Measurements from ENCODE around the gene KIAA0232.
"Not testable (repeated sequence)": the region's sequence is repeated elsewhere in the genome, so short reads cannot be mapped to it uniquely, and the experiment has no call there.

KIAA0232 gene

DNA sequence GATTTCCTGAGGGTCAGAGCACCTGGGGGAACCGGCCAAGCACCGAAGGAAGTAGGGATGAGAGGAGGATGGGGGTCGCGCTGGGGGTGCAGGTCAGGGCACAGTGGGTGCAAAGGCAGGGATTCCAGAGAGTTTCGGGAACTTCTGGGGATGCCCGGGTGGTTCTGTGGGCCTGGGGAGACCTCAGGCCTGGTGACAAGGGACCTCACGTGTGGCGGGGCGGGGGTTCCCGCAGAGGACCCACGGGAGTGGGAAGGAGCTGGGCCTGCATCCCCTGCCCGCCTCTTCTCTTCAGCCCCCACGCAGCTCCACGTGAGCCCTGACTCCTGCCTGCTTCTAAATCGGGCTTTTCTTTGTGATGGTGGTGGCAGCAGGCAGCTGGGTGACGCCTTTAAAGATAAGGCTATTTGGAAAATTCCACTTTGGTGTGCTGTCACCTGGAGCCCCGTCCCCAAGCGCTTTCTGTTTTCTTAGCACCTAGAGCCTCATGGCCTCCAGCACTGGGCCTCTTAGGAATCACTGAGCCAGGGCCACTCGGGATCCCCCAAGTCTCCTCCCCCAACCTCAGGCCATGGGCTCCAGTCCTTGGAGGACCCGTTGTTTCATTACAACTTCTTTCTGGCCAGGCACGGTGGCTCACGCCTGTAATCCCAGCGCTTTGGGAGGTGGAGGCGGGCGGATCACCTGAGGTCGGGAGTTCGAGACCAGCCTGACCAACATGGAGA lies 120.0 kb downstream of the KIAA0232 start:
- no peak for FAIRE-seq
- no peak for TF ChIP-seq TAF1 (IDR thresholded peaks at IDR 0.05; ENCODE audit: borderline replicate concordance, low read depth, low read length)
- TF ChIP-seq POLR2AphosphoS5 (IDR thresholded peaks at IDR 0.05; ENCODE audit: low read depth, low read length), result no peak

DNA sequence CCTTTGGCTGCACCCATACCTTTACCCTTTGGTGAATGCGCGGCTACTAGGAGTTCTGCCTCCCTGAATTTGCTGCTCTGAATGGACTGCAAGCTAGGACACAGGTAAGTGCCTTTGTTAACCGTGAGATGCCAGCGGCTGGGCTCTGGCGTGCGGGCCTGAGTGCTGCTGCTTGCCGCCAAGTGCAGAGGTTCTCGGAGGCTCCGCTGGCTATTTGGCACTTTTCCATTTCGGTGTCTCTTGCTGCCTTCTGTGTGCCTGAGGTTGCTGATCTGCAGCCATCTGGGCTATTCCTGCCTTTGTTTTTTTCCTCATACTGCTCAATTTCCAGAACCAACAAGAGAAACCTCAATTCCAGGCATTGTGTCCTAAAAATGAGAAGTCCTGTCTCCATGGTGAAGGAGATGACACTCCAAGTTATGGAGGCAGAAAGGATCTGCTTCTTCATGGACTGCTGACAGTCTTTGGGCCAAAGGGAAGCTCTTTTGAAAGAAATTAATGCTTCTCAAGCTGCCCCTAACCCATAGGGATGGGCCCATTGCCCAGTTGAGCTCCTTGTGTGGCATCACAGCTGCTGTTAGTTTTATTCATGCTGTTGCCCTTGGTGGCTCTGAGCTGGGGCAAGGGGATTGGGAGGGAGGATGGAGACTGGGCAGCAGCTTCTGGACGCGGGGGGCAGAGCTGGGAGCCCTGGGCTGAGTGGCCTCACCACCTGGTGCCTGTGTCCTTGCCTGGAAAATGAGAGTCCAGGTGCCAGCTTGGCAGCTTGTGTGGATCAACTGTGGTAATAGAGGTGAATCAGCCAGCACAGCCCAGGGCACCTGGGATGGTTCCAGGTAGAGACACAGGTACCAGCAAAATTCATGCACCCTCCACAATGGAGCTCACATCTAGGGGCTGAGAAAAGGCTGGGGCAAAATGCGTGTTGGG lies 123.3 kb downstream of the KIAA0232 start:
- TF ChIP-seq TAF1 (IDR thresholded peaks at IDR 0.05; ENCODE audit: borderline replicate concordance, low read depth, low read length), result no peak
- TF ChIP-seq POLR2A (IDR thresholded peaks at IDR 0.05; ENCODE audit: low read depth, low read length), result no peak
- TF ChIP-seq POLR2AphosphoS5 (IDR thresholded peaks at IDR 0.05; ENCODE audit: low read depth, low read length), result no peak
- DNase-seq (ENCODE audit: insufficient read length) (no peak), FAIRE-seq (no peak)

More for the DNA sequence above, 120.0 kb downstream of the KIAA0232 start:
- no peak for DNase-seq (ENCODE audit: insufficient read length)

DNA sequence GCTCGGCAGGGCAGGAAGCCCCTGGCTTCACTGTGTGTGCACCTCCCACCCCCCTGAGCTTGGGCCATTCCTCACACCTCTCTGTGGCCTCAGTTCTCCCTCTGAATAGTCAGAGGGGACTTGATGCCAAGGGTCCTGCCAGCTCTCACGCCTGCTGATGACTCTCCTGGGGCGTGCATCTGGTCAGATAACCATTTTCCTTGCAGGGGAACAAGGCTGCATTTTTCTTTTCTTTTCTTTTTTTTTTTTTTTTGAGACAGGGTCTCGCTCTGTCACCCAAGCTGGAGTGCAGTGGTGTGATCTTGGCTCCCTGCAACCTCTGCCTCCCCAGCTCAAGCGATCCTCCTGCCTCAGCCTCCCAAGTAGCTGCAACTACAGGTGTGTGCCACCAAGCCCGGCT lies 124.0 kb downstream of the KIAA0232 start:
- DNase-seq (ENCODE audit: insufficient read length); FAIRE-seq: not testable (repeated sequence)

DNA sequence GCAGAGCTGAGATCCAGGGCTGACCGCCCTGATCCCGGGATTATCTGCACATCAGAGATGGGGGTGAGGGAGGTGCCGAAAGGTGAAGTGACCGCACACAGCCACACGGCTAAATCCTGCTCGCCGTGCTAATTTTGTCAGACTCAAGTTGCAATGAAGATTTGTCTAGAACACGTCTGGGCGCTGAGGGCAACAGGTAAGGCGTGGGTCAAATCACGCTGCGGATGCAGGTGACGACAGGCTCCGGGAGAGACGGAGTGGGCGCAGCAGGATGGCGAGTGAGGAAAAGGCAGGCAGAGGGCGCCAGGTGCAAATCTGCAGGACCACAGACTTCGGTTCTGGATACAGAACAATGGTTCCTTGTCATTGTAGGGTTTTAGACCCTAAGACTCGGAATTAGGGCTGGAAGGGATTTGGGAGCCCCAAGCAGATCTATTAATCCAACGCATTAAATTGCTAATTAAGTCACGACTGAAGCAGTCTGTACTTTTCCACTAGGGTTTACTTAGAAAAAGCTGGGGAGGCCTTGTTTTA lies 125.2 kb downstream of the KIAA0232 start:
- DNase-seq (ENCODE audit: insufficient read length) (no peak), FAIRE-seq (no peak)
- TF ChIP-seq POLR2AphosphoS5 (IDR thresholded peaks at IDR 0.05; ENCODE audit: low read depth, low read length), result no peak
- TF ChIP-seq TAF1 (IDR thresholded peaks at IDR 0.05; ENCODE audit: borderline replicate concordance, low read depth, low read length), result no peak
- no peak for TF ChIP-seq POLR2A (IDR thresholded peaks at IDR 0.05; ENCODE audit: low read depth, low read length)

DNA sequence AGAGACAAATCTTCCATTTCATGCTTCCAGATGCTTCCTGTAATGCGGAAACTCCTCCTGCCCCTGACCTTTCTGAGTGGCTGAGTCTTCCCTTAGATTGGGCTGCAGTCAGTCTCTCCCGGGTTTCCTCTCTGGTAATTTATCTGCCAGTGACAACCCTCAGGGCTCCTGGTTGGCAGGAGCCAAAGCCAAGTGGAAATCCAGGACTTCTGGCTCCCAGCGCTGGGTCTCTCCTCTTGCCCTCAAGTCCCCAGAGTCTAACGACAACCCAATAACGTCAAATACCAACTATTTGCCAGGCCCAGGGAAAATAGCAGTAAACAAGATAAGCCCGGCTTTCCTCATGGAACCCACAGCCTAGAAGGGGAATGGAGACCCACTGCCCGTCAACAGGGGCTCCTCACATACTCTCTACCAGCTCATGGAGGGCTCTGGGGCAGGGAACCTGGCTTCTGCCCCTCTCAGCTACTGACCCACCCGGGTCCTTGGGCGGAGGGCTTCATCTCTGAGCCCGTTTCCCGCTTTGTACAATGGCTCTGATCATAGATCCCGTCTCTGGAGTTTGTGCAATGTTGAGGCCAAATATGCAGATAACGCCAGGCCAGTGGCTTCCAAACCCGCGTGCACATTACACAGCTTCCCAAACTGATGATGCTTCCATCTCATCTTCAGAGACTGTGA lies 126.0 kb downstream of the KIAA0232 start:
- FAIRE-seq, result peak; percentile 57
- no peak for TF ChIP-seq POLR2AphosphoS5 (IDR thresholded peaks at IDR 0.05; ENCODE audit: low read depth, low read length)
- no peak for TF ChIP-seq TAF1 (IDR thresholded peaks at IDR 0.05; ENCODE audit: borderline replicate concordance, low read depth, low read length)
- TF ChIP-seq POLR2A (IDR thresholded peaks at IDR 0.05; ENCODE audit: low read depth, low read length), result no peak
- no peak for DNase-seq (ENCODE audit: insufficient read length)

DNA sequence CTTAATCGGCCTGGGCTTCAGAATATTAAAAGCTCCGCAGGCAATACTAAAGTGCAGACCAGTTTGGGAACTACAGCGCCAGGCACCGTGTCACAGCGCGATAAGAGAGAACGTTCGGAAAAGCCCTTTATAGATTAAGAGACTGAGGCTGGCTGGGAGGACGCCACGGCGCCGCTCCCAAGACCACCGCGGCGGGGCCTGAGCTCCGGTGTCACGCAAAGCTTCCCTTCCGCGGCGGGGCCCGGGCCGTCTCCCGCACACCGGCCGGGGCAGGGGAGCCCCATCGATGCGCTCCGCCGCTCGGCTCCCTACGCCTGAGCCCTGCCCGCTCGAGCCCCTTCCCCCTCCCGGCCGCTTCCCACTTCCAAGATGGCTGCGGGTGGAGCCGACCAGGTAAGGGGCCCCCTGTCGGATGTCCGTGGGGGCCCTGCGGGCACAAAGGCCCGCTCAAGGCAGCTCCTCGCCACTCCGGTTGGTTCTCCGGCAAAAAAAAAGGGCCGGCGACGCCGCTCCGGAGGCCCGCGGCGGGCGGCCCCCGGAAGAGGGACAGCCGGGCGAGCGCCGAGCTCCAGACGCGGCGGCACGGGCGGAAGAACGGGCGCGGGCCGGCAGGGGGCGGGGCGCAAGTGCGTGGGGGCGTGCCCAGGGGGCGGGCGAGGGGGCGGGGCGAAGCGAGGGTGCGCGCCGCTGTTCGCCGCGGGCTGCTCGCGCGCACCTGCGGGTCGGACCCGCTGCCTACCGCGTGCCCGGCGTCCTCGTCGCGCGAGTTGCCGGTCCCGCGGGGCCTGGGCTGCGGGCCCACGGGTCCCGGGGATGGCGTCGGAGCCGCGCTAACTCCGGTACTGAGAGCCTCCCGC lies 126.8 kb downstream of the KIAA0232 start, which contains the start of gene TBC1D14:
TBC1D14 (plus strand) TSS at position 714 of the 857 bp plus-strand sequence. CDS start 13,564 bp downstream, outside the sequence.
- TF ChIP-seq TAF1 (IDR thresholded peaks at IDR 0.05; ENCODE audit: borderline replicate concordance, low read depth, low read length) (peak; percentile 95), POLR2AphosphoS5 (IDR thresholded peaks at IDR 0.05; ENCODE audit: low read depth, low read length) (no peak), POLR2A (IDR thresholded peaks at IDR 0.05; ENCODE audit: low read depth, low read length) (peak; percentile 71; the same call in 1 of the 2 replicates)
- DNase-seq (ENCODE audit: insufficient read length) (peak; percentile 93), FAIRE-seq (peak; percentile 65)

DNA sequence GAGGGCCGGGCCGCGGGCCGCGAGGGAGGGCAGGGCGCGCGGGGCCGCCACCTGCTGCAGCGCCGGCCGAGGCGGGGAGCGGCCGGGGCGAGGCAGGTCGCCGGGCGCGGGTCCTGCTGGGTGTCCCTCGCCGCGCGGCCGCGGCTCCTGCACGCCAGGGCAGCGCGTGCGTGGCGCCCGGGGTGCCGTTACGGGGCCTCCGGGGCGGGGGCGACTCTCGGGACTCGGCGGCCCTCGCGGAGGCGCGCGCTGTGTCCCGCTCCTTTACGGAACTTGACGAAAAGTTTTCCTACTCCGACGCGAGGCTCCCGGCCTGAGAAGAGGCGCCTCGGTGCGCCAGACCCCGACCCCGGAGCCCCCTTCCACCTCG lies 127.4 kb downstream of the KIAA0232 start:
- DNase-seq (ENCODE audit: insufficient read length), result peak; percentile 58
- no peak for FAIRE-seq
- TF ChIP-seq POLR2AphosphoS5 (IDR thresholded peaks at IDR 0.05; ENCODE audit: low read depth, low read length), result no peak
- TF ChIP-seq POLR2A (IDR thresholded peaks at IDR 0.05; ENCODE audit: low read depth, low read length), result no peak
- no peak for TF ChIP-seq TAF1 (IDR thresholded peaks at IDR 0.05; ENCODE audit: borderline replicate concordance, low read depth, low read length)

DNA sequence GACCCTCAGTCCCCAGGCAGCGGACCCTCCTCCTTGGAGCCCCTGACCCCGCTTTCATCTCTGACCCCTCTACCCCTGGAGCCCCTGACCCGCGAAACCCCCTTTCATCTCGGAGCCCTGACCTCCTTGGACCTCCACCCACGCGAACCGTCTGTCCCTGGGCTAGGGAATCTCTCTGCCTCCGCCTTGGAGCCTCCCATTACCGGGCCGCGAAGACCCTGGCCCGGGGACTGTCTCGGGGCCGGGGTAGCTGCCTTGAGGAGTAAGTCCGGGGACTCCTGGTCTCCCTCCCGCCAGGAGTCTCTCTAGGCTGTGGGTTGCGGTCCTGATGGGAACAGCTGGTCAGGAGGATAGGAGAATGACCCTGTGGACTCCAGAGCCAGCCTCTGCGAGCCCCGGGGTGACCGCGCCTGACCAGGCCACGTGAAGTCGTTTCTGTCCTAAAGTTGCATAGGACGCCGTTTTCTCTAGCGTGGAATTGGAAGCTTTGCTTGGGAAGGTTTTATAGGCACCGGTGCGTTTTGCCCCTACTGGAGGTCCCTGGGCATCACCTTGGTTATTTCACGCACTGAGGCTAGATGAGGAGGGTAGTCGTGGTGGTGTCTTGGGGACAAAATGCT lies 127.9 kb downstream of the KIAA0232 start:
- DNase-seq (ENCODE audit: insufficient read length) (no peak), FAIRE-seq (no peak)
- TF ChIP-seq TAF1 (IDR thresholded peaks at IDR 0.05; ENCODE audit: borderline replicate concordance, low read depth, low read length), result no peak
- no peak for TF ChIP-seq POLR2AphosphoS5 (IDR thresholded peaks at IDR 0.05; ENCODE audit: low read depth, low read length)
- TF ChIP-seq POLR2A (IDR thresholded peaks at IDR 0.05; ENCODE audit: low read depth, low read length), result no peak

DNA sequence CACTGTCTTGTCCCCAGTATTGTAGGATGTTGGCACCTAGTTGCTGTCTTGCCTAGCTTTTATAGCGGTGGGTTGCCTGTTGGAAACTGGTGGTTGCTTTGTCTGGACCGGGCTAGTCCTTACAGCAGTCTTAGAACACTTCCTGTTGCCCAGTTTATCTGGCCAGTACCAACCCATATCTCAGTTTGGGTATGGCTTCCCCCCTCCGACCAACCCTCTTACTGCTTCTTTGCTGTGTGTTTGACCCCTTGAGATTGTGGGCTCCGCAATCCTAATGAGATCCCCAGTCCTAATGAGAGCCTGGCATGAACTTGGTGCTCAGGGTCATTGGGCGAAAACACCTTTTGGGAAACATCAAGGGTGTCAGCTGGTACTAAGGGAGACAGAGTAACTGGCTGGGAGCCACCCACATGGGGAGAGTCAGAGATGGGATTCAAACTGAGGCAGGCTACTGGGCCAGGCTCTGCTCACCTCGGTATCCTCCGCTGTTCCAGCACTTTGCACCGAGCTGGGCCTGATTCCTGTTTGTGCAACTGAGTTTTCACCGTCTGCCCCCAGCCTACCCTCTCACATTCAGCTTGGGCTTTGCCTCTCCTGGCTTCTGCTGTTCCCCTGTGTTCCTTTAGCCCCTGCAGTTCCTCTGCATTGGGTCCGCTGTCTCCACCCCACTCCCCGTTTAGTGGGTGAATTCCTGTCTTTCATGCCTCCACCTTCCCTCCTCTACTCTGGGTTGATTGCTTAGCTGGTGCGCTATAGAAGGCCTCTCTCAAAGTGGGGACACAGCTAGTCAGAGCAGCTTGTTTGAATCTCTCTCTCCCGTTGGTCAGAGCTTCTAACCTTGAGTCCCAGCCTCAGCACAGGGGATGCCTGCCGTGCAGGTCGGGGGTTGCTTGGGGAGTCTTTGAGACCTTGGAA lies 128.7 kb downstream of the KIAA0232 start:
- FAIRE-seq (no peak), DNase-seq (ENCODE audit: insufficient read length) (no peak)
- TF ChIP-seq POLR2AphosphoS5 (IDR thresholded peaks at IDR 0.05; ENCODE audit: low read depth, low read length), result no peak
- no peak for TF ChIP-seq TAF1 (IDR thresholded peaks at IDR 0.05; ENCODE audit: borderline replicate concordance, low read depth, low read length)

DNA sequence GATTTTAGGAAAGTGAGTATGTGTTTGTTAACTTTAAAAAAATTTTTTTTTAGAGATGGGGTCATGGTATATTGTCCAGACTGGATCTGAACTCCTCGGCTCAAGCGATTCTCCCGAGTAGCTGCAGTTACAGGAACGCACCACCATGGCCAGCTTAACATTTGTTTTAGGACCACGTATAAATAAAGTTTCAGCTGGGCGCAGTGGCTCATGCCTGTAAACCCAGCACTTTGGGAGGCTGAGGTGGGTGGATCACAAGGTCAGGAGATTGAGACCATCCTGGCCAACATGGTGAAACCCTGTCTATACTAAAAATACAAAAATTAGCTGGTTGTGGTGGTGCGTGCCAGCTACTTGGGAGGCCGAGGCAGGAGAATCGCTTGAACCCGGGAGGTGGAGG lies 129.4 kb downstream of the KIAA0232 start:
- DNase-seq (ENCODE audit: insufficient read length); FAIRE-seq: not testable (repeated sequence)
